HG03045 (cell line): ENCODE data around the gene PLA2G12B.
"Not testable (repeated sequence)": the region's sequence is repeated elsewhere in the genome, so short reads cannot be mapped to it uniquely, and the experiment has no call there.

Source experiments
- ATAC-seq: cut with Tn5 transposase; IDR thresholded peaks from one replicate; pipeline ENCODE4 v1.9.1; 2021; ENCODE audit warnings: mild to moderate bottlenecking, moderate library complexity; ENCODE audit not compliant: unreplicated experiment

The PLA2G12B gene

DNA sequence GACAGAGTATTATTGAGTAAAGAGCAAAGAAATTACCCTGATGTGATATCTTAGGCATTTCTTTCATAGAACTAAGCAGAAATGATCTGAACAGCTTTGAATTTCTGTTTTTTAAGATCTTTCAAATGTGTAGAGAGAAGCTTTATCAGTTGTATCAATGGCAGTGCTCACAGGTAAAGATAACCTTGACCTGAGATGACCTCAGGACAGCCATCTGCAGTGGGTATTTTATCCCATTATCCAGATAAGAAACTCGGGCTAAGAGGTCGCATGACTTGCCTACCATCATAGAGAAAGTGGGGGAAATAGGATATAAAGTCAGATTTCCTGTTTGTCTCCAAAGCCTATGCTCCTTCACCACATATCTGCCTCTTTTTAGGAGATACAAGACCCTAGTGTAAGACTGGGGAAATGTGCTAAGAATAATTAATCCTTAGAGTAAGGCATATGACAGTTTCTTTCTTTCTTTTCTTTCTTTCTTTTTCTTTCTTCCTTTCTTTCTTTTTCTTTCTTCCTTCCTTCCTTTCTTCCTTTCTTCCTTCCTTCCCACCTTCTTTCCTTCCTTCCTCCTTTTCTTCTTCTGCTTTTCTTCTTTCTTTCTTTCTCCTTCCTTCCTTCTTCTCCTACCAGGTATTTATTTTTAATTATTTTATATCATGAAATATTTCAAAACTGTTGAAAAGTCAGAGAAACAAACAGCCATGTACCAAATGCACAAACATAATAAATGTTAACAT, 10.9 kb downstream of the PLA2G12B start:
- no peak for ATAC-seq

DNA sequence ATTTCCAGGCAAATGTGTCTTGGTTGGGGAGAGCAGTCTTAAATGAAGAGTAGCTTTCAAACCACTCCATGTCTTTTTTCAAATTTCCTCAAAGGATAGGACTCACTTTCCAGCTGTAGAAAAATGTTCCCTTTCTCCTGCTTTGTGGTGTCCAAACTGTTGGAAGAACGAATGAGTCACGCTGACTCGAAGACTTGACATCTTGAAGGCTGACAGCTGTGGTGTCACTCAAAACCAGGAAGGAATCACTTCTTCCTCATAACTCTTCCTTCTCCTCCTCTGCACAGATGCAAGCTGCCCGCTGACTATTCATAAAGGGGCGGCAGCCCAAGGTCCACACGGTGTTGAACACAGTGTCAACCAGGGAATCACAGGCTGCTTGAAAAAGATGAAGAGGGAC, 19.2 kb downstream of the PLA2G12B start:
- no peak for ATAC-seq

DNA sequence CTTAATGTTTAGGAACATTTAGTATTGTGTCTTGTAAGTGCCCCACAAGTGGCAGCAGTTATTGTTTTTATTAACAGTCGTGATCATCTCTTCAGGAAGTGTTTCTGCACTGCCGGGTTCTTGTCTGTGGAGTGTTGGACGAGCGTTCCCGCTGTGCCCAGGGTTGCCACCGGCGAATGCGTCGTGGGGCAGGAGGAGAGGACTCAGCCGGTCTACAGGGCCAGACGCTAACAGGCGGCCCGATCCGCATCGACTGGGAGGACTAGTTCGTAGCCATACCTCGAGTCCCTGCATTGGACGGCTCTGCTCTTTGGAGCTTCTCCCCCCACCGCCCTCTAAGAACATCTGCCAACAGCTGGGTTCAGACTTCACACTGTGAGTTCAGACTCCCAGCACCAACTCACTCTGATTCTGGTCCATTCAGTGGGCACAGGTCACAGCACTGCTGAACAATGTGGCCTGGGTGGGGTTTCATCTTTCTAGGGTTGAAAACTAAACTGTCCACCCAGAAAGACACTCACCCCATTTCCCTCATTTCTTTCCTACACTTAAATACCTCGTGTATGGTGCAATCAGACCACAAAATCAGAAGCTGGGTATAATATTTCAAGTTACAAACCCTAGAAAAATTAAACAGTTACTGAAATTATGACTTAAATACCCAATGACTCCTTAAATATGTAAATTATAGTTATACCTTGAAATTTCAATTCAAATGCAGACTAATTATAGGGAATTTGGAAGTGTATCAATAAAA, 22.2 kb downstream of the PLA2G12B start:
- ATAC-seq, result no peak

DNA sequence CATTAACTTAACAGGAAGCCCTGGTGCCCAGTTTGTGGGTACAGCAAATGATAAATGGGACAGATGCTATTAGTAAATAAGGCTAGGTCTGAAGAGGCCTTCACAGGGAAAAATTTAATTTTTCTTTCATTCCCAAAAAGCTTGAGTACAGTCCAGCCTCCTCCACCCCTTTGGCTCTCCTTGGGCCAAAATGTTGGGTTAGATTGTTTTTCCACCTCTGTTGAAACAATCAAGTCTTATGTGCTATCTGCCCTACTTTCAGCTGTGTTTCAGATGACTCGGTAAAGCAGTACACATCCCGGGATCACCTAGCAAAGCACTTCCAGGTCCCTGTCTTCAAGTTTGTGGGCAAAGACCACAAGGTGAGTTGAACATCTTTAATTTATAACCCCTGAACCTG, 24.3 kb downstream of the PLA2G12B start:
- ATAC-seq, result no peak

DNA sequence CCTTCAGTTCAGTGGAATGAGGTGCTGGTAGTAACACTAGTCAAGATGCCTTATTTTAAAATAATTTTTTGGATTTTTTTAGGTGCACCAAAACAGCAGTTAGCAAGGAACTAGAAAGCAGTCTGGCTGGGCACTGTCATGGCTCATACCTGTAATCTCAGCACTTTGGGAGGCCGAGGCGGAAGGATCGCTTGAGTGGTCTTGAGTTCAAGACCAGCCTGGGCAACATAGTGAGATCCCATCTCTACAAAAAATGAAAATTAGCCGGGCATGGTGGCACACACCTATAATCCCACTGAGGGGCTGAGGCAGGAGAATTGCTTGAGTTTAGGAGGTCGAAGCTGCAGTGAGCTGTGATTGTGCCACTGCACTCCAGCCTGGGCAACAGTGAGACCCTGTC, 25.8 kb downstream of the PLA2G12B start:
- ATAC-seq, result no peak

DNA sequence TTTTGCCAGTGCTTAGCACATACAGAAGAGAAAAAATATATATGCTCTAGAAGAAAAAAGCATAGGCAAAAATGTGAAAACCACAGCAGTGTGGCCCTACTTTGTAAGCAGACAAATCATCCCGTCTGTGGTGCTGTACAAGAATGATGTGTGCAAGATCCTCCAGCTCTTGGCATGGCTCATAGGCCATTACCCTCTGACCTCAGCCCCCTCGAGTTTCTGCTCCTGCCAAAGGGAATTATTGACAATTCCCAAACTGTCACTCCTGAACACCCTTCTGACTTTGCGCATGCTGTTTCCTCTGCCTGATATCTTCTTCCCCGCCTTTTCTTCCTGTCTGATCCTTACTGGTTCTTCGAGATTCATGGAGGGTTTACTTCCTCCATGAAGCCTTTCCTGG, 27.1 kb downstream of the PLA2G12B start:
- ATAC-seq, result no peak

DNA sequence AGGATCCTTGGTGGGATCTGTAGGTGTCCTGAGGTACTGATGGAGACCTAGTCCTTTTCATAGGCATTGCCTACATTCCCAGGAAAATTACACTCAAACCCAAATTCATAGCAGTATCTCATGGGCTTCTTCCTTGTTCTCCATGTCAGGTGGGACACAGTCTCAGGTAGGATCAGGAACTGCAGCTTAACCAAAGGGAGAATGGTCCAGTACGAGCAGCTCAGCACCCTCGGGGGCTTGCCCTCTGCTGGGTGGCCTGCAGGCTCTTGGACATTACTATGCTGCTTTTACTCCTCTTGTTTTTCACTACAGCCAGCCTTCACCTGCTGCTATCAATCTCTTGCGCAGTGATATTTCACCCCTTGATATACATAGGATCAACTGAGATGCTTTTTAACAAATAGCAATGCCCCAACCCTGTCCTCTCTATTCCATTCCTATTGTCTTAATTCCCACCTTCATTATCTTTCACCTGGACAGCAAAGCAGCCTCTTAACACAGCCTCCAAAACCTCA, 28.6 kb downstream of the PLA2G12B start:
- no peak for ATAC-seq

DNA sequence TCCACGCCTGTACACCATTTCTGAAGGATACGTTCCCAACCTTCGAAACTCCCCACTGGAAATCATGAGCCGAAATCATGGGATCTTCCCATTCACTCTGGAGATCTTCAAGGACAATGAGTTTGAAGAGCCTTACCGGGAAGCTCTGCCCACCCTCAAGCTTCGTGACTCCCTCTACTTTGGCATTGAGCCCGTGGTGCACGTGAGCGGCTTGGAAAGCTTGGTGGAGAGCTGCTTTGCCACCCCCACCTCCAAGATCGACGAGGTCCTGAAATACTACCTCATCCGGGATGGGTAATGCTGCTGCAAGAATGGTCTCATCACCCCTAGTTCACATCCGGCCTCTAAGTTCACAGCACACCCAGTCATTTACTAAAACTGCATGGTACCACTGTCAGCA, 30.3 kb downstream of the PLA2G12B start:
- no peak for ATAC-seq

DNA sequence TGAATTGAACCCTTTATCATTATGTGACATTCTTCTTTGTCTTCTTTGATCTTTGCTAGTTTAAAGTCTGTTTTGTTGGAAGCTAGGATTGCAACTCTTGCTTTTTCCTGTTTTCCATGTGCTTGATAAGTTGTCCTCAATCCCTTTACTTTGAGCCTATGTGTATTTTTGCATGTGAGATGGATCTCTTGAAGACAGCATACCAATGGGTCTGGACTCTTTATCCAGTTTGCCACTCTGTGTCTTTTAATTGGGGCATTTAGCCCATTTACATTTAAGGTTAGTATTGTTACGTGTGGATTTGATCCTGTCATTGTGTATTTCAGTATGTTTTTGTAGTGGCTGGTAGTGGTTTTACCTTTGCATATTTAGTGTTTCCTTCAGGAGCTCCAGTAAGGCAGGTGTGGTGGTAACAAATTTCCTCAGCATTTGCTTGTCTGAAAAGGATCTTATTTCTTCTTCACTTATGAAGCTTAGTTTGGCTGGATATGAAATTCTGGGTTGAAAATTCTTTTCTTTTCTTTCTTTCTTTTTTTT, 33.4 kb downstream of the PLA2G12B start:
- ATAC-seq, result not testable (repeated sequence)

DNA sequence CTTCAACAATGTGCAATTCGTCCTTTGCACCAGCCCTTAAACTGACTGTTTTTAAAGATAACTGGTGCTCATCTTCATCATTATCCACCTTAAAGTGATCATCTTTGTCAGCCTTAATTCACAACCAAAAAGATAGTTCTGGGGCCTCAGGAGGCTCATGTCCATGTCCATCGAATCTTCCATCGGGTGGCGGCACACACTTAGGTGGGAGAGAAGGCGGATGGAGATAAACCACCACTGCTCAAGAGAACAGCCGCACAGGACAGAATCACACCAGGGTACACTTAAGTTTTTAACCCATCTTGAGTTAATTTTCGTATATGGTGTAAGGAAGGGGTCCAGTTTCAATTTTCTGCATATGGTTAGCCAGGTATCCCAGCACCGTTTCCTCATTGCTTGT, 36.3 kb downstream of the PLA2G12B start:
- ATAC-seq, result no peak

DNA sequence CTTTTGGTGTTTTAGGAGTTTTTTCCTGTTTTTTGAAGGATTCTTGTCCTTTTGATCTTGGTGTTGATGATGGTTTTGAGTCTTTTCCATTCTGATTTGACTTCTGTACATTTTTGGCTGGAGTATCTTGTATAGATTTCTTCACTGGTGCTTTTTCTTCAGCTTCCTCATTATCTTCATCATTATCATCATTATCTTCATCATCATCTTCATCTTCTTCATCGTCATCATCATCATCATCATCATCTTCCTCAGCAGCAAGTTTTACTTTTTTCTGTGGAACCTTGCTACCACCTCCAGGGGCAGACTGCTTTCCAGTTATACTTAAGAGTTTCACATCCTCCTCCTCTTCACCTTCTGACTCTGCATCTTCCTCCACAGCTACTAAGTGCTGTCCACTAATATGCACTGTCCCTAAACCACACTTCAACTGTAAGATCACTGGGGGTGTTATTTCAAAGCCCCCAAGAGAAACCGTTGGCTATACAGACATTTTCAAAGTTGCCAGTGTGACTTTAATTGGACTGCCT, 36.7 kb downstream of the PLA2G12B start:
- ATAC-seq, result not testable (repeated sequence)

DNA sequence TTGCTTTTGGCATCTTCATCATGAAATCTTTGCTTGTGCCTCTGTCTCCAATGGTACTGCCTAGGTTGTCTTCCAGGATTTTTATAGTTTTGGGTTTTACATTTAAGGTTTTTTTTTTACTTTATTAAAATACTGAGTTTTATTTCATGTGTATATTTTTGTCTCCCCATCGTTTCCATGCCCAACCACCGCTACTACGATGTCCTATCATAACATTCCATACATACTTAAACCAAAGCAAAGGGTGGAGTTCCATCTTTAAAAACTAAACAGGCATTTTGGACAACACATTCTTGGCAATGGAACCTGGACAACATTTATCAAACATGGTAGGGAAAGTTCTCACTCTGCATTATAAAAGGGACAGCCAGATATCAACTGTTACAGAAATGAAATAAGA, 37.4 kb downstream of the PLA2G12B start:
- not testable (repeated sequence) for ATAC-seq

DNA sequence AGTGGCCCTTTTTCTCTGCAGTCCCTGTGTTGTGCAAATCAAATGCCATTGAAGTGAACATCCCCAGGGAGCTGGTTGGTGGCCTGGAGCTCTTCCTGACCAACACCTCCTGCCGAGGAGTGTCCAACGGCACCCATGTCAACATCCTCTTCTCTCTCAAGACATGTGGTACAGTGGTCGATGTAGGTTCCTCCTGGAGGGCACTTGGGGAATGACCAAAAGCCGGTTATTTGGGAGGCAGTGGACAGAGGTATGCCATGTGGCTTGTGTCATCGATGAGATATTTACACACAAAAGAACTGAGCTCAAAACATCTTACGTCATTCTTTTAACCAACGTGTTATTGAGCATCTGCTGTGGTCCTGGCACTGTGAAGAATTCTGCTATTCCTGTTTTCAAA, 41.3 kb downstream of the PLA2G12B start:
- no peak for ATAC-seq

DNA sequence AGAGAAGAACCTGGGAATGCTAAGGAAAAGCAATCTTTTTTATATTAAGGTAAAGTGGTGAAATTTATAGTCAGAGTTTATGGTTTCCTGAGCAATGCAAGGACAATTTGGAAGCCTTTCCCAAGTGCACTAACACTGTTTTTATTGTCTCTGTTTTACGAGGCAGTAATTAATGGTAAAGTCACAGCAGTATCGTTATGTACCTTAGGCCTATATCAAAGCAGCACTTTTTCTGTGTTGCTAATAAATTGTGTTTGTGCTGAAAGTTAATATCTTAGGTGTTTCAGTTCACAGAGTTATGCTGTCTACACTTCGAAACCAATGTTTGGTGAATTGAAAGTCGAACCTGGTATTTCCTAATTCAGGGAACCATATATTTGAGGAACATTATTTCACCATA, 41.9 kb downstream of the PLA2G12B start:
- no peak for ATAC-seq

DNA sequence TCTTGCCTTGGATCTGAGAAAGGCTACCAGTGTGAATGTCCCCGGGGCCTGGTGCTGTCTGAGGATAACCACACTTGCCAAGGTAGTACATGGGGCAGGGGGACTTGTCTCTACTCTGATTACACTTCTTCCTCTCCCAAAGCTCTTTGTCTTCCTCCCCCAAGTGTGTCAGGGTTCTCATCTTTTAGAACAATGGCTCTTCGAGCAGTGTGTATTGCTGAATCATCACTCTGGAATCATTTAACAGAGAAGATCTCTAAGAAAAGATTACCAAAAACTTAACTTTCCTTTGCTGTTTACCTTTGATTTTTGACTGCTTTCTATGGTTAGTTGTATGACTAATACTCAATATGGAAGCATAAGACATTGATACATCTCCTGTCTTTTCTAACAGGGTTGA, 42.8 kb downstream of the PLA2G12B start:
- ATAC-seq, result no peak

DNA sequence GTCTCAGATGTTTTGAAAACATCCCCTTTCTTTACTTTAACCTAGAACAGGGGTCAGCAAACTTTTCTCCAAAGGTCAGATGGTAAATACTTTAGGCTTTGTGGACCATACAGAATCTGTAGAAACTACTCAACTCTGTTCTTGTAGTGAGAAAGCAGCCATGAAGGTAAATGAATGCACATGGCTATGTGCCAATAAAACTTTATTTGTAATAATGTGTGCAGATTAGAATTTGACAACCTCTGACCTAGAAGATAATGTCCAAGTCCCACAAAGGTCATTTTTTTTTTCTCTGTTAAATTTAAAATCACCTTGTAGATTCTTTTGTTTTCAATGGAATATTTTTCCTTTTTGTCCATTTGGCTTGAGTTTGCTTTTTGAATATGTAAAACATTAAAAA, 43.9 kb downstream of the PLA2G12B start:
- ATAC-seq, result no peak

DNA sequence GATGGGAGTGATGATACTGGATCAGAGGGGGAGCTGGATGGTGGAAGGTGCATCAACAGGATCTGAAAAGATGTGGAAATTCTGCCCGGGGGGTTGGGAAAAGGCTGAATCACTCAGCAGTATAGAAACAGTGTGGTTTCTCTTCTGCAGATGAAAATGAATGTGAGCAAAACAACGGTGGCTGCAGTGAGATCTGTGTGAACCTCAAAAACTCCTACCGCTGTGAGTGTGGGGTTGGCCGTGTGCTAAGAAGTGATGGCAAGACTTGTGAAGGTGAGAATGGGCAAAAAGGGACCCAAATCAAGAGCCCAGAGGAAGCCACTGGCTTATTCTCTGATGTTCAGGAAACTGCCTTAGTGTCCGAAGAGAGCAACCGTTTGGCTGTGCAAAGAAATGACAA, 48.2 kb downstream of the PLA2G12B start:
- ATAC-seq, result no peak

DNA sequence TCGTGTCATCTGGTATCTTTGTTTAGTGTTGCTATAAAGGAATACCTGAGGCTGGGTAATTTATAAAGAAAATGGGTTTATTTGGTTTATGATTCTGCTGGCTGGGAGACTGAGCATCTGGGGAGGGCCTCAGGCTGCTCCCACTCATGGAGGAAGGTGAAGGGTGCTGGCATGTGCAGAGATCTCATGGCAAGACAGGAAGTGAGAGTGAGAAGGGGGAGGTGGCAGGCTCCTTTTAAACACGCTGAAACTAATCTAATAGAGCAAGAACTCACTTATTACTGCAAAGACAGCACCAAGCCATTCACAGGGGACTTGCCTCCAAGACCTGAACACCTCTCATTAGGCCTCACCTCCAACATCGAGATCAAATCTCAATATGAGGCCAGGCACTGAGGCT, 49.8 kb downstream of the PLA2G12B start:
- ATAC-seq, result no peak

DNA sequence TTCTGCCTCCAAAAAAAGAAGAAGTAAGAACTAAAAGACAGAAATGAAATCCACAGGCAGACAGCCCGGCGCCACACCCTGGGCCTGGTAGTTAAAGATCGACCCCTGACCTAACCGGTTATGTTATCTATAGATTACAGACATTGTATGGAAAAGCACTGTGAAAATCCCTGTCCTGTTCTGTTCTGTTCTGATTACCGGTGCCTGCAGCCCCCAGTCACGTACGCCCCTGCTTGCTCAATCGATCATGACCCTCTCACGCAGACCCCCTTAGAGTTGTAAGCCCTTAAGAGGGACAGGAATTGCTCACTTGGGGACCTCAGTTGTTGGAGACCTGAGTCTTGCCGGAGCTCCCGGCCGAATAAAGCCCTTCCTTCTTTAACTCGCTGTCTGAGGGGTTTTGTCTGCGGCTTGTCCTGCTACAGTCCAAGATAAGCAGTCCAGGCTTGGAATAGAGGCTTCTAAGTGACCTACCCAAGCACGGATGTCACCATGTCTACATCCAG, 50.6 kb downstream of the PLA2G12B start:
- not testable (repeated sequence) for ATAC-seq

DNA sequence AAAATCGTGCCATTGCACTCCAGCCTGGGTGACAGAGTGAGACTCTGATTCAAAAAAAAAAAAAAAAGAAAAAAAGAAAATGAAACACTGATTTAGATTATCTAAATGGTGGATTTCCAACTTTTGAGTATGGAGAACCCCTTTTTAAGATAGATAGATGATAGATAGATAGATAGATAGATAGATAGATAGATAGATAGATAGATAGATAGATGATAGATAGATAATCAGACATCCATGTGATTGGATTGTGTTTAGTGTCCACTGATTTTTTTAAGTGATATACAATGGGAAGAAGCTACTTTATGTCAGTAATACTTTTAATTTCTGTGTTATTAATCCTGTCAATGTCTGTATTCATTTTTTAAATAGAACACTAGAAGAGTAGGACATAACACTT, 55.1 kb downstream of the PLA2G12B start:
- no peak for ATAC-seq

DNA sequence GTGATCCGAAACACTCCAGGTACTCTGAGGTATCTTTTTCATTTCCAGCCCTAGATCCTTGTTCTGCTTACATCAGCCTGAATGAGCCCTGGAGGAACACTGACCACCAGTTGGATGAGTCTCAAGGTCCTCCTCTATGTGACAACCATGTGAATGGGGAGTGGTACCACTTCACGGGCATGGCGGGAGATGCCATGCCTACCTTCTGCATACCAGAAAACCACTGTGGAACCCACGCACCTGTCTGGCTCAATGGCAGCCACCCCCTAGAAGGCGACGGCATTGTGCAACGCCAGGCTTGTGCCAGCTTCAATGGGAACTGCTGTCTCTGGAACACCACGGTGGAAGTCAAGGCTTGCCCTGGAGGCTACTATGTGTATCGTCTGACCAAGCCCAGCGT, 56.0 kb downstream of the PLA2G12B start:
- ATAC-seq, result no peak
